NCI-H446 (cell line): ENCODE results near the gene FBXW7.

Source experiments
- DNase-seq, 2 experiments: peaks; one replicate each; lab custom pipeline; 2025; lab: John Stamatoyannopoulos, UW

The FBXW7 gene

DNA sequence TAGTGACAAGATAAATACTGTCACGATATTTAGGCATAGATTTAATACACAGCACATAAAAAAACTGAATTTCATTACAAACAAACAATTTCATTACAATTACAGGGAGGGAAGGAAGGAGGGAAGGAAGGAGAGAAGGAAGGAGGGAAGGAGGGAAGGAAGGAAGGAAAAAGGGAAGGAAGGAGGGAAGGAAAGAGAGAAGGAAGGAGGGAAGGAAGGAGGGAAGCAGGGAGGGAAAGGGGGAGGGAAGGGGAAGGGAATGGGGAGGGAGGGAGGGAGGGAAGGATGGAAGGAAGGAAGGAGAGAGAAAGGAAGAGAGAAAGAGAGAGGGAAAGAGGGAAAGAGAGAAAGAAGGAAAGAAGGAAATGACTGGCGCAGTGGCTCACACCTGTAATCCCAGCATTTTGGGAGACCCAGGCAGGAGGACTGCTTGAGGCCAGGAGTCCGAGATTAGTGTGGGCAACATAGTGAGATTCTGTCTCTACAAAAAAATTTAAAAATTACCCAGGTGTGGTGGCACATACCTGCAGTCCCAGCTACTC, 64.6 kb downstream of the FBXW7 start:
- DNase-seq, result no peak

DNA sequence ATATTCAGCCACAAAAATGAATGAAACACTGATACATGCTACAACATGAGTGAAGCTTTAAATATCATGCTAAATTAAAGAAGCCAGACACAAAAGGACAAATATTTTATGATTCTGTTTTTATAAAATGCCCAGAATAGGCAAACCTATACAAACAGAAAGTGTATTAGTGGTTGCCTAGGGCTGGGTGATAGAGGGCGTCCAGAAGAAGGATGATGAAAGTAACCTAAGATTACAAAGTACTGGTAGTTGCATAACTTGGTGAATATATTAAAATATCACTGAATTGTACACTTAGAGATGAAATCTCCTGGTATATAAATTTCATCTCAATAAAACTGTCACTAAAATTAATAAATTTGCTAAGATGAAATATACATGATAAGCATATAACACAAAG, 67.5 kb downstream of the FBXW7 start:
- no peak for DNase-seq

DNA sequence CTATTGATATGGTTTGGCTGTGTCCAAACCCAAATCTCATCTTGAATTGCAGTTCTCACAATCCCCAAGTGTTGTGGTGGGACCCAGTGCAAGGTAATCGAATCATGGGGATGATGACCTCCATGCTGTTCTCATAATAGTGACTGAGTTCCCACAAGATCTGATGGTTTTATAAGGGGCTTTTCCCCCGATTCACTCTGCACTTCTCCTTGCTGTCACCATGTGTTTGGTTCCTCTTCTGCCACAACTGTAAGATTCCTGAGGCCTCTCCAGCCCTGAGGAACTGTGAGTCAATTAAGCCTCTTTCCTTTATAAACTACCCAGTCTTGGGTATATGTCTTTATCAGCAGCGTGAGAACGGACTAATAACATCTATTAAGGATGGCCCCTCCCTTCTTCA, 68.8 kb downstream of the FBXW7 start:
- no peak for DNase-seq

DNA sequence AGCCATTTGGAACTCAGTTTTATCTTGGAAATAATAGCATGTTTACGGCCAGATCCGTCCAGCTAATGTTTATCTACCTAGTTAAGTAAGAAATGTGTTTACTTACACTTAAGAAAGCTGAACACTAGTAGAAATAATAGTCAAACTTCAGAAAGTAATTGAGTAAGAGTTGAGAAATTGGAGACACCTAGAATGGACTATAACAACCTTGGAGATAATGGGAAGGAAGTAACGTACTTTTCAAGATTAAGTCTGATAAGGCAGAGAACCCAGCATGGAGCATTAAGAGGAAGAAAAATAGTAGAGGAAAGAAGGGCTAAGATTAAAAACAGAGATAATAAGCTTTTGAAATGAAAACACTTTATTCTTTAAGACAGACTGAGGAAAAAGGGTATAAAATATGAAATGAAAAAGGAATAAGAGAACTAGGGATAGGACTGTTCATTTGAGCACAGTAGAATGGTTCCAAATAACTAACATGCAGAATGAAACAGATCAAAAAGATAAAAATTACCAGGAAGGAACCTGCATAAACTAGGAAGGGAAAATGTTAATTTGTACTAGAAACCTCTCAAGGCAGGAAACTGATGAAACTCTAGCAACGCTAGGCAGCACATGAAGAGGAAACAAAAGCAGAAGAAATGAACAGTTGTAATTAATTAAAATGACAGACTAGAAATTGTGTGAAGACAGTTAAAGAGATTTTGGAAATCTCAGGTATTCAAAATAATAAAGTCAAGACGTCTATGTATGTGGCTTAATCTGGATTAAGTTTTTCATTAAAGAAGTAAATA, 71.7 kb downstream of the FBXW7 start:
- DNase-seq, result no peak

DNA sequence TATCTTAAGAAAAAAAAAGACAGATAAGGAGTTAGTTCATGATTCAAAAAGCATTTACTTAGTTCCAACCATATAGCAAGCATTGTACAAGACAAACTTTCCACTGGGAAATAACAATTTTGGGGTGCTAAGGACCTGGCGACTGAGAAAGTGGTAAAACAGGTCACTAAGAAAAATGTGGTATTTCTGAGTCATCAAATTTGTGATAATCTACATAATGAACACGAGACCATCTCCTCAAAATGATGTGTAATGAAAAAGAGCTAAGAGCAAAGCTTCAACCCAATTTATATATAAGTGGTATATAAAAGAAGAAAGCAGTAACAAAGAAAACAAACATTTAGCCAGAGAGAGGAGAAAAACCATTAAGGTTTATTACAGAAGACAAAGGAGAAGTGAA, 72.3 kb downstream of the FBXW7 start:
- no peak for DNase-seq

DNA sequence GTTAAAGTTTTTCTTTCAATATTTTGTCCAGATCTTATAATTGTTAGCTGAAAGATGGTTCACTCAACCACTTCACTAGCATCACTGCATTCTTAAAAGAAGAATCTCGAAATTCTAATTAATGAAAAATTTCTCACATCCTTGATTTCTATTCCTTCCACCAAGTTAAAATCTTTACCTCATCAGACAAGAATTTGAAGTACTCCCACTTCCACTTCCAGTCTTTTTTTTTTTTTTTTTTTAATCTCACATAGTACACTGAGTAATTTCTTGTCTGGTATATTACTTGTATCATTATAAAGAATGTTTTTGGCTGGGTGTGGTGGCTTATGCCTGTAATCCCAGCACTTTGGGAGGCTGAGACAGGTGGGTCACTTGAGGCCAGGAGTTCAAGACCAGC, 73.2 kb downstream of the FBXW7 start:
- DNase-seq, result no peak

DNA sequence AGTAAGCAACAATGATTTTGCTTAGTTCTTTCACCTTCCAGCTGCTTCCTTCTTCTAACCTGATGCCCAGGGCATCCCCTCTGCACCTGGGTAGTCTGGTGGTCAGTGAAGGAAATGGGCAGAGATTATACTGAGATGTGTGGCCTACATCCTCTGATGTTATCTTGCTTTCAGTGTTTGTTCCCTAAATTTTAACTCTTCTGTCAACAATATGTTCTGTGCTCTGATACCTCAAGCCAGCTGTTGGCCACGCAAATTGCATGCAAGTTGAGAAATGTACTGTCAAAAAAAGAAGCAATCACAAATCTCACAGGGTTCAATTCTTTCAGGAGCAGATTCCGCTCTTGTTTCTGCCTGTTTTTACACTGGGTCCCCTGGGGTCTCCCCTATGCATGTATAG, 73.8 kb downstream of the FBXW7 start:
- DNase-seq, result no peak

DNA sequence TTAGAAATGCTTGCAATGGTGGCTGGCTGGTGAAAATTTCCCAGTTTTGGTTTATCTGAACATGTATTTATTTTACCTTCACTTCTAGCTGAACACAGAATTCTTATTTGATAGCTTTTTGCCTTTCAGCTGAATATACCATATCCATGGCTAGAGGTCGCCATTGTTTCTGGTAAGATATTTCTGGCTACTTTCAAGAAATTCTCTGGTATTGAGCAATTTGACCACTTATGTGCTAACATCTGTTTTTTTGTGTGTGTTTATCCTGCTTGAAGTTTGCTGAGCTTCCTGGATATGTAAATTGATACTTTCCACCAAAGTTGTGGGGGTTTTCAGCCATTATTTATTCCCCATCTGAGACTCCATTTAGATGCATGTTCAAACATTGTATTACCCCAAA, 75.4 kb downstream of the FBXW7 start:
- no peak for DNase-seq

DNA sequence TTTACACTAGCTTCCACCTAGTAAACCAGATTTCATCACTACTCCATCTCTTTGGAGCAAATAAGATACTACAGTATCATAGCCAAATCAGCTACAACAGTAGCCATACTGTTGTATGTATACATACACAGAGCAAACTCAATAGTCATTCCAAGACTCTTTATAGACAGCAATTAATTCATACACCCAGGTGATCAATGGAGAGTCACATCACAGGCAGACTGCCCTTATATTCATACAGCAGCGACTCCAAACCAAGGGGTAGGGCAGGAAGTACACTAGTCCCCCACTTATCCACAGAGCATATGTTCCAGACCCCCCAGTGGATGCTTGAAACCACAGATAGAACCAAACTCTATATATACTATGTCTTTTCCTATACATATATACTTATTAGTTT, 76.6 kb downstream of the FBXW7 start:
- DNase-seq, result no peak

DNA sequence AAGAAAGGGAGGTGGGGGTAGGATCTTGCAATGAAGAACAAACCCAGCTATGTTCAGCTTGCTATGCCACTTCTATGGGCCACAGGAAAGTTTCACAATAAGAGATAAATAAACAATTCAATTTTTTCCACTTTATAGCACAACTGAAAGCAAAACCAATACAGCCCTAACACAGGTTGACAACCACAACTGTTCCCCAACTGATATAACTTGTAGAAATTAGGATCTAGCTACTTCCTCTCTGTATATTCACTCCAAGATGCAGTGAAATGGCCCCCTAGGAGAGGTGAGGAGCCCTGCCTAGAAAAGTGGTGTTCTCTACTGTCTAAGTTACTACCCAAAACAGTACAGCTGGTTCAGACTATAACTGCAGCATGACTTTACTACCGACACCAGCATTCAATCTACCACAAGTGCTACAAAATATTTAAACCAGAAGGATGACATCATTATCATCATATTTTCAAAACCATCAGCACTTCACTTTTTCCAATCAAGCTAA, 77.0 kb downstream of the FBXW7 start:
- no peak for DNase-seq

DNA sequence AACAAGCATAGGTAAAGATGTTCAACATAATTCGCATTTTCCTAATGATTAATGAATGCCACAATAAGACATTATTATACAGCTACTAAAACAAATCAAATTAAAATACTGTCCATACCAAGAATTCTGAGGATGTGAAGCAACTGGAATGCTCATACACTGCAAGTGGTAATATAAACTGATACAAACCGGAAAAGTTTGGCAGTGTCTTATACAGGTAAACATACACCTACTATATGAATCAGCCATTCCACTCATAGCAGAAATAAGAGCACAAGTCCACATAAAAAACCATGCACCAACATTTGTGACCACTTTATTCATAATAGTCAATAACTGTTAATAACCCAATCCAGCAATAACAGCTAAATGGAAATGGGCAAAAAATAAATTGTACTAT, 79.3 kb downstream of the FBXW7 start:
- no peak for DNase-seq

DNA sequence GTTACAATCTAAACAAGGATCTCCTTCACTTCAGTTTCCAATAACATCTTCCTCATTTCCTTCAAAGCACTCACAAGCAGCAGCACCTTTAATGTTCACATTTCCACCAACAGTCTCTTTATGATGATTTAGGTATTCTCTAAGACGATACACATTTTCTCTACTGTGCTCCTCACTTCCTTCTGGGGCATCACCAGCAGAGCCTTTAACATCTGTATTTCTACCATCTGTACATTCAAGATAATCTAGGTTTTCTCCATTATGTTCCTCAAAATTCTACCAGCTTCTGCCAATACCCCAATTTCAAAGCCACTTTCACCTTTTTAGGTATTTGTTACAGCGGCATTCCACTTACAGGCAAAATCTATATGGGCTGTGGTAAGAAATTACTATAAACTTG, 80.6 kb downstream of the FBXW7 start:
- DNase-seq, result no peak

DNA sequence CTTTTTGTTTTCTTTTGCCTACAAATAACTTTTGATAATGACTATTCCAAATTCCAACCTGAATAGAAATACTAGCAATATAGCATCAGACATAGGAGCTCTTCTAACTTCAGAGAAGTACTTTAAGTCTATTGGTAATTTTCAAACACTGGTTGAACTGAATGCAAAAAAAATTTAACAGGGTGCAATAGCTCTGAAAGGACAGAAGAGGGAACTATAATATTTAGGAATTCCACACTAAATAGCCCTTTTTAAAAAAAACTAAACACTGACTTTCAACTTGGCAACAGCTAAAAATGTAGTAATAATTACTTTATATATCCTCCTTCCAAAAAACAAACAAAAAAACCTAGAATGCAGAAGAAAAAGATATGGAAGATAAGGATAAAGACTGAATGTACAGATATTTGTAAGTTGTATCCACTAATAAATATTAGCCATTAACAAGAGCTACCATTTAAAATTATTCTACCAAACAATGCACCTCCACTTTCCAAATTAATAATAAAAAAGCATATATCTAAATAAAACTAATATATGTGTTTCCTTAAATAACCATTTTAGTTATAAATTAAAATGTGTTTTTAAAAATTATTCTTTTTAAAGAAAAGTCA, 81.4 kb downstream of the FBXW7 start:
- DNase-seq, result peak in 1 of 2 experiments; percentile 18

DNA sequence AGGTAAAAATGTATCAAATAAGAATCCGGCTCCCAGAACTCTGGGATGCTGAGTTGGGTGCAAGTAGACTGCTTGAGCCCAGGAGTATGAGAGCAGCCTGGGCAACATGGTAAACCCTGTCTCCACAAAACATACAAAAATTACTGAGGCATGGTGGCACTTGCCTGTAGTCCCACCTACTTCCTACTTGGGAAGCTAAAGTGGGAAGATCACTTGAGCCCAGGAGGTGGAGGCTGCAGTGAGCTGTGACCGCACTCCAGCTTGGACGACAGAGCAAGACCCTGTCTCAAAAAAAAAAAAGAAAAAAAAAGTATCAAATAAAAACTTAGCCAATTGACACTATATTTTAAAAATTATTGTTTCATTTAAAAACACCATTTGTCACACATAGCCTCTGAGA, 84.4 kb downstream of the FBXW7 start:
- DNase-seq, result no peak

DNA sequence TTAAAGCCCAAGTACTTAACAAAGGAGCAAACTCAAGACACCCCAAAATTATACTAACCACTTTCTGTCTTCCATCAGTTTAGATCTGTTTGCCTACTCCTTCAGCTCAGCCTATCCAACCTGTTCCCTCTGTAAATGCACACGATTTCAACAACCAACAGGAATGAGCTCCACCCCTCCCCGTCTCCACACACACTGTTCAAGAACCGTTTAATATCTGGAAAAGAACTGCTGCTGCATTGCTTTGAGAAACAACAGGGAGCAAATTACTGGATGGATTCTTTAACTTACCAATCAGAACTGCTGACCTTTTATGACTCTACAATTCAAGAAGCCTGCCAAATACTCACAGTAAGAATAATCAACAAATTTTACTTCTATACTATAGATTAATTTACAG, 87.0 kb downstream of the FBXW7 start:
- DNase-seq, result no peak

DNA sequence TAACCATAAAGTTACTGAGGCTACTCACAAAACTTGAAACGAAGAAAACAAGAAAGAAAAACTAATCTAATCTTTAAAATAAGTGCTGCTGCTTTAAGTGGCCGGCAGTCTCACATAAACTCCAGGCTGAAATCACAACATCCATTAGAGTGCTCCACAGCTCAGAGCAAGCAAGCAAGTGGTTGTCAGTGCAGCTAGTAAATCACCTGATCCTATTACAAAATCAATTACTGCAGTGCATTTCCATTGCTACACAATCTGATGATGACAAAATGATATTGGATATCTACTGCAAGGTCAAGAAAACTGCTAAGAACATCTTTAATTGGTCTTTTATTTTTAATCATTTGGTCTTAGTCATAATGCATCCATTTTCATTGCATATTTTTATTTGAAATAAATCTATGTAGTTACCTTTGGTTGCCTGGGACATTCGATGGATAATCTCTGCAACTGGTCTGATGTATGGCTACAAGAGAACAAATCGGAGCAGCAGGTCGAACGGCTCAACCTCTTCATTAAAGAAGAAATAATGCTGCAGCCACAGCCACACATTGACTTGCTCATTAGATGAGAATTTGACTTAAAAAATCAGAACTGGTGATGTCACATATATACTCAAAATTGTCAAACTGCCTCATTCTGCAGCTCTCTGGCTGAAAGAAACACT, 87.7 kb downstream of the FBXW7 start:
- DNase-seq, result no peak

DNA sequence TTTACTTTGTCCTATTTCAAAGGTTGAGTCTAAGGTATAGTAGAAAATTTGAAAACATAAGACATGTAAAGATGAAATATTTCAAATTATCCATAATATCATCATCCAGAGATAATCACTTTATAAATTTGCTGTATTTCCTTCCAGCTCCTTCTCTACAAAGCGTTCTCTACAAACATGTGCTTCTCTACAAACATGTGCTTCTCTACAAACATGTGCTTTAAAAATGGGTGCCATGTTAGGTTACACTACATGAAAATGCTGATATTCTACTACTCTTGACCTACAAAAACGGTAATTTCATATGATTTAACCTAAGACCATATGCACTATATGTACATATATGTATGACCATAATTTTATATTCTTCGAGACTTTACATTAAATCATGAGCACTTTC, 92.0 kb downstream of the FBXW7 start:
- no peak for DNase-seq

DNA sequence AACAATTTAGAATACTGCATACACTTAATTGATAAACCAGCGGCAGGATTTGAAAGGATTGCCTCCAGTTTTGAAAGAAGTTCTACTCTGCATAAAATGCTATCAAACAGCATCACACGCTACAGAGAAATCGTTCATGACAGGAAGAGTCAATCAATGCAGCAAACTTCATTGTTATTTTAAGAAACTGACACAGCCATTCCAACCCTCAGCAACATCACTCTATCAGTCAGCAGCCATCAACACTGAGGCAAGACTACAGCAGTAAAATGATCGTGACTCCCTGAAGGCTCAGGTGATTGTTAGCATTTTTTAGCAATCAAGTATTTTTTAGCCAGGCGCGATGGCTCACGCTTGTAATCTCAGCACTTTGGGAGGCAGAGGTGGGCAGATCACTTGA, 98.3 kb downstream of the FBXW7 start:
- no peak for DNase-seq

DNA sequence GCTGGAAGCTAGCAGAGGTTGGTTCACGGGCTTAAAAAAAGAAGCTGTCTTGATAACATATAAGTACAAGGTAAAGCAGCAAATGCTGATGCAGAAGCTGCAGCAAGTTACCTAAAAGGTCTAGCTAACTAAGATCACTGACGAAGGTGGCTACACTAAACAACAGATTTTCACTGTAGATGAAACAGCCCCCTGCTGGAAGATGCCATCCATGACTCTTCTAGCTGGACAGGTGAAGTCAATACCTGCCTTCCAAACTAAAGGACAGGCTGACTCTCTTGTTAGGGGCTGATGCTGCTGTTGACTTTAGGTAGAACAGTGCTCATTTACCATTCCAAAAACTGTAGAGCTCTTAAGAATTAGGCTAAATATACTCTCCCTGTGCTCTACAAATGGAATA, 99.5 kb downstream of the FBXW7 start:
- no peak for DNase-seq

DNA sequence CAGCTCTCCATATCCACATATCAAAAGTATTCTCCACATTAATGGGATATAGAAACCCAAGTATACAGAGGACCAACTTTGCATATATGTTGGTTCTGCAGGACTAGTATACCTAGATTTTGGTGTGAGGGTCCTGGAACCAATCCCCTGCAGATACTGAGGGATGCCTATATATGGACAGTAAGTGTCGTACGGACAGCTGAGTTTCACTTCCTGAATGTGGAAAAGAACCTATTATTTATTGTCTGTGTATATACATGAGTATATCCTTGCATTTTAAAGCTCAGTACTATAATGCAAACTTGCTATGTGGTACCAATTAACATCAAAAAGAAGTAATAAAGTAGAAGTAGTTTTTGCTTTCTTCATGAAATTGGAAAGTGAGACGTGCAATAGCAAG, 101.9 kb downstream of the FBXW7 start:
- DNase-seq, result no peak

DNA sequence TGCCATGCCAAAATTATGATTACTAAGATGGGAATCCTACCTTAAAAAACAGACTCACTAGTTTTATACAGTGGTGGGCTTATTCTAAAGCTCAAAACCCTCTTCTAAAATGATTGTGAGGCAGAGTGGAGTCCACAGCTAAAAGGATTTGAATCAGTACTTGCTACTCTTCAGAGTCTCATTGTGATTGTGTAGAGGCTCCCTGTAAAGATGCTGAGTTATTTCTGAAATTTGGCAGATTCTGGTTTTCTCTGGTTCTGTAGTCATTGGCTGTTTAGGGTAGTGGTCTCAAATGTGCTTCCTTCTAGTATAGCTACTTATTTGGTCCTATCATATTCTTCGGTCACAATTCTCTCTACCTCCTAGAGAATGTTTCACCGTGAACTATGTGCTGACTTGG, 104.1 kb downstream of the FBXW7 start:
- DNase-seq, result no peak

DNA sequence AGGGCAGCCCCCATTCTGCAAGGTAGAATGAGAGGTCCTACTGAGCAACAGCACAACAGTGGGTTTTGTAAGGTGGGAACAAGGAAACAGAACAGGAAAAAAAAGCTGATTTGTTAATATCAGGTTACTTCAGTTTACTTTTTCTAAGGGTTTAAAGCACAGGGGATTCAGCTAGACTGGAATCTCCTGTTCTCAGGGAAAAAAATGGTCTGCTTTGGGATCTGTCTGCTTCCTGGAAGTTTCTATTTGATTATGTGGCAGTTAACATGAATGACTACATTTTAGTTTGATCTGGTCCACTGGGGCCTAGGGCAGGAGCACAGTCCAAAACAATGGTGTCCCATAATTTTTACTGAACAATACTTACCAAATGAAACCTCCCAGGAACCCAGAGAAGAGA, 104.6 kb downstream of the FBXW7 start:
- no peak for DNase-seq

DNA sequence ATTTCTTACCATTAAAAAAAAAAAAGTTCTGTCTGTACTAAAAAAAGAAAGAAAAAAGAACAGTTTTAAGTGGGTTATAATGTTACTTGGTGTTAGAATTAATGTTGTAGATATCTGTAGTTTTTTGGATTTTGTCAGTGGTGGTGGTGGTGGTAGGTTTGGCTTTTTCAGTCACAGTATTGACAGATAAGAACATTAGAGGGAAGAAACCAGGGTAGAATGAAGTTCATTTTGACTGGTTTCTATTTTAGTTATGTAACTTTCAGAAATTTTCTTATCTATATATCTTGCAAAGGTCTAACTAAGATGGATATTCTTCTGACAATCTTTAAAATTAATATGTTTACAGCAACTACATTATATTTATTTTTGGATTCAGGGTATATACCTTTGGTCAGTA, 105.4 kb downstream of the FBXW7 start:
- DNase-seq, result no peak
